Activated B cell treated with CpG ODN at 0.5 μM for 24 hours (primary cell): ENCODE data around the gene OR2J1. TPM values are rescaled to one million over a fixed set of nuclear protein-coding genes. Genes with fewer than 3 reads are reported as not detected.

Experiments
- total RNA-seq: library from RNA; stranded (reverse); gene quantifications from 2 replicates; pipeline ENCODE4 v1.2.3, GENCODE V29; 2022

The OR2J1 gene
- total RNA-seq, 1 donor from 2014 or later, result not detected

Other genes with a start within 250 kb of the OR2J1 start
- 59.5 and 64.8 TPM in 2 replicates for gene TRIM27, start 175.5 kb upstream of the OR2J1 start, total RNA-seq
- gene ZNF311, start 94.2 kb upstream of the OR2J1 start, total RNA-seq, result 0.31 TPM in 1 of 2 replicates, not detected in the other
- not detected in 2 replicates for gene OR2W1, start 54.3 kb upstream of the OR2J1 start, total RNA-seq
- gene OR2B3, start 12.2 kb upstream of the OR2J1 start, total RNA-seq, result not detected in 2 replicates
- gene OR2J3, start 8.6 kb downstream of the OR2J1 start, total RNA-seq, result not detected in 2 replicates
- gene OR2J2, start 71.4 kb downstream of the OR2J1 start, total RNA-seq, result not detected in 2 replicates
- not detected in 2 replicates for gene OR14J1, start 202.2 kb downstream of the OR2J1 start, total RNA-seq